Neural progenitor cell (in vitro differentiated cells): ENCODE results near the gene VWA8.

Experiments
- EZH2phosphoT487 ChIP-seq: fragments of 200-600 bp; sonication (generic); IDR thresholded peaks from 2 replicates; pipeline ENCODE4 v1.6.1; 2017; ENCODE audit warnings: antibody characterized with exemption
- TF ChIP-seq, protein P1 (sequence below): fragments of 200-600 bp; sonication (generic); IDR thresholded peaks from 2 replicates; pipeline ENCODE4 v1.5.1; 2017; ENCODE audit warnings: antibody characterized with exemption, mild to moderate bottlenecking

GRCh38 chr13:42002066-42002465 is 41.2 kb upstream of the VWA8 start:
- TF ChIP-seq EZH2phosphoT487, result no peak
- TF ChIP-seq, protein P1, sequence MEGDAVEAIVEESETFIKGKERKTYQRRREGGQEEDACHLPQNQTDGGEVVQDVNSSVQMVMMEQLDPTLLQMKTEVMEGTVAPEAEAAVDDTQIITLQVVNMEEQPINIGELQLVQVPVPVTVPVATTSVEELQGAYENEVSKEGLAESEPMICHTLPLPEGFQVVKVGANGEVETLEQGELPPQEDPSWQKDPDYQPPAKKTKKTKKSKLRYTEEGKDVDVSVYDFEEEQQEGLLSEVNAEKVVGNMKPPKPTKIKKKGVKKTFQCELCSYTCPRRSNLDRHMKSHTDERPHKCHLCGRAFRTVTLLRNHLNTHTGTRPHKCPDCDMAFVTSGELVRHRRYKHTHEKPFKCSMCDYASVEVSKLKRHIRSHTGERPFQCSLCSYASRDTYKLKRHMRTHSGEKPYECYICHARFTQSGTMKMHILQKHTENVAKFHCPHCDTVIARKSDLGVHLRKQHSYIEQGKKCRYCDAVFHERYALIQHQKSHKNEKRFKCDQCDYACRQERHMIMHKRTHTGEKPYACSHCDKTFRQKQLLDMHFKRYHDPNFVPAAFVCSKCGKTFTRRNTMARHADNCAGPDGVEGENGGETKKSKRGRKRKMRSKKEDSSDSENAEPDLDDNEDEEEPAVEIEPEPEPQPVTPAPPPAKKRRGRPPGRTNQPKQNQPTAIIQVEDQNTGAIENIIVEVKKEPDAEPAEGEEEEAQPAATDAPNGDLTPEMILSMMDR, result no peak
